ENCODE measurements around the gene BCL11B. TPM values are rescaled to one million over a fixed set of nuclear protein-coding genes. Genes with fewer than 3 reads are reported as not detected.
A peak's percentile ranks its signal among the peaks of the same experiment; 100 is the strongest.

Gene BCL11B
- 0.08 TPM for total RNA-seq
- long read RNA-seq = 0 reads

DNA sequence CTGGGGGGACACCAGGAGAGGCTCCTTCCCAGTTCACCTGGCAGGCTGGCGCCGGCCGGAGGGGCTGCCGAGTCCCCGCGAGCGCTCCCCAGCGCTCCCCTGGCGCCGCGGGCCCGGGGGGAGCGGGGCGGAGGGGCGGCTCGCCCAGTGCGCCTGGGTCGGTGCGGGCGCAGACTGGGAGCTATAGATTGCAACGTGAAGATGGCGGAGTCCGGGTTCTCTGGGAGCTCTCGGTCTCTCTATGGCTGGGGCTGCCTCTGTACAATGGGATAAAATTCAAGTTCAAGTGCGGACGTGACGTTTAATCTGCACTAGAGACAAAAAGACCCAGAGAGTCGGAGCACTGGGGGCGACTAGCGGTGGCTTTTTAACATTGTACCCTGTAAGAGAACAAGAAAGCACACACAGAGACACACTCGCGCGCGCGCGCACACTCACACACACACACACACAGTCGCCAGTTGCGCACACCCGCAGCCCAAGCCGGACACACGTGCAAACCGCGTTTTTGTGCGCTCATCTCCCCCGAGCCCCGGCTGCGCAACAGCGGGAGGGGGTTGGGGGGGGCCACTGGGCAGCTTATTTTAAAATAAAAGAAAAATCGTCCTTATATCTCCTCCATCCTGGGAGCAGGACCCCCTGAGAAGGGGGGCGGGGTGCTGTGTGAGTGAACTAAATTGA lies at the start of gene BCL11B:
Gene BCL11B, minus strand, starts transcription at position 247 of the 681 bp plus-strand sequence. CDS start 979 bp downstream, outside the sequence.
- intact Hi-C loops (cut with DNase I) = no loop called here
- DNase-seq (peak; percentile 59), ATAC-seq (ENCODE audit: poor library complexity) (peak; percentile 55)

DNA sequence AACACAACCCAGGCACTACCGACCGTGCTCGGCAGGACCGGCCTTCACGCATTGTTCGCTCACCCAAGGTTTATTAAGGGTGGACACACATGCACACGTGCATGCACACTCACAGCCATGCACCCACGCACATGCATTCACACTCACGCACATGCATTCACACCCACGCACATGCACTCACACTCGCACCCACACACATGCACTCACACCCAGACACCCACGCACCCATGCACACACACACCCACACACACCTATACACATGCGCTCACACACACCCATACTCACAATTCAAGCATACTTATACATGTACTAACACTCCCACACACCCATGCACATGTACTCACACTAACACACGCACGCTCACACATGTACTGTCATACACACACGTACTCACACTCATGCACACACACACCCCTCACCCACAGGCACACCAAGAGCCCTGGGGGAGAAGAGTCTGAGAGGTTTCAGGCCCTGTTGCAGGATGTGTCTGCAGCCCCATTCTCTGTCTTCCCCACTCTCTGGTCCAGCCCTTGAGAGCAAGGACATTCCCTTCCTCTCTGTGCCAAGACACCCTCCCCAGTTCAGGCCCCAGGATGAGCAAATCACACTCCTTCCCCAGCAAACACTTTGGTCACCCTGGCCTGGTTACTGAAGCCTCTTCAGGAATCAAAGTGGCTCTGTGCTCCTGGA lies 49.4 kb upstream of the BCL11B start:
- DNase-seq (no peak), ATAC-seq (ENCODE audit: poor library complexity) (no peak)
- intact Hi-C loops (cut with DNase I) = no loop called here

DNA sequence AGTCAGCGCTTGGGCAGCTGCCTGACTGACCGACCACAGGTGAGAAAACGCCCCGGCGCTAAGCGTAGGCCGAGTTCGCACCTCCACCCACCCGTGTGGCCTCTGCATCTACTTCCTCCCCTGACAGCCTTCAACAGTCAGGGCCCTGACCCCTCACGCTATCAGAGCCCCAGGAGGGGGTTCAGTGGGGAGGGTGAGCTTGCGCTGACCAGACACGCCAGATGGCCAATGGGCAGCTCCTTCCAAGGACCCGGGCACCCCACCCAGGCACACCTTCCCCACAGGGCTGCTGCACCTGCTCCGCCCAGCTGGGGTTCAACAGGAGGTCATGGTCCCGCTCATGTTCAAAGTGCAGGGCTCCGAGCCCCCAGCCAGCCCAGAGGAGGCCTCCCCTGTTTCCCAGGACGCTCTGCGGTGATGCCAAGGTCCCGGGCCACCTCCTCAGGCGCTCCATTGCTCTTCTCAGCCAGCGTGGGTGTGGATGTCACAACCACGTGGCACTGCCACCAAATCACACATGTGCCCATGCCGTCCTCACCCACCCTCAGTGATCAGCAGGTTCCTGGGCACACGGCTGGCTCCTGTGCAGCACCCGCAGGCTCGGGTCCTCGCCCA lies 48.7 kb upstream of the BCL11B start:
- no peak for DNase-seq
- ATAC-seq (ENCODE audit: poor library complexity) = no peak
- intact Hi-C loops (cut with DNase I) = no loop called here

DNA sequence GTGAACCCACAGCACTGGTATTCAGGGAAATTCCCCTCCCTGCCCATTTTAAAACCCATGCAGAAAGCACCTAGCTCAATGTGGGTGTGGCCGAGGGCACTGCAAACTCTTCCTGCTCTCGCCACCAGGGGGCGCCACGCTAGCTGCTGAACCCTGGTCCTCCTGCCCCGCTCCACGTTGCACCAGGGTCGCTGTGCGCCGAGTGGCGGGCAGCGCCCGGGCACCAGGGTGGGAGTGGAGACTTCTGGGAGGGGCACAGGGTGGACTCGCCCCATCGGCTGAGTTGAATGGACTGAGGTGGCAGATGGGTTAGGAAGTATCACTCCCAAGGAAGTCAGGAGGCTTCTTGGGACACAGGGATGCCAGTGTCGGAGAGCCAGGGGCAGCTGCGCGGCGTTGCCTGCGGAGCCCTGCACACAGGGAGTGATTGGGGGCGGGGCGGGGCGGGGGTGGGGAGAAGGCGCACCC lies 48.1 kb upstream of the BCL11B start:
- ATAC-seq (ENCODE audit: poor library complexity) = peak; percentile 64
- peak; percentile 60 for DNase-seq
- intact Hi-C loops (cut with DNase I) = no loop called here

DNA sequence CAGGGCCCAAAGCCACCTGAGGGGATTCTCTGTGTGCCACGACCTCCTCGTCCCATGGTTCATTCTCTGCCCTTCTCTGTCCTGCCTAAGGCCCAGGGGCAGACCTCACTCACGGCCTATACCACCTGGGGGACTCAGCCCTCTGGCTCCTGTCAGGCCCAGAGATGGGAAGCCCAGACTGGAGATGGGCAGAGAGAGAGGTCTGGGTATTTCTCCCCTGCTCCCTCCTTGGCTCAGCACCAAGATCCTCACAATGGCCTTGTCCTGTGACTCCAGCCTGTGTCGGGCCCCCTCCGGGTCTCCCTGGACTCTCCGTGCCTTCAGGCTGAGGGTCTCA lies 46.9 kb upstream of the BCL11B start:
- ATAC-seq (ENCODE audit: poor library complexity) (no peak), DNase-seq (no peak)
- intact Hi-C loops (cut with DNase I) = no loop called here

DNA sequence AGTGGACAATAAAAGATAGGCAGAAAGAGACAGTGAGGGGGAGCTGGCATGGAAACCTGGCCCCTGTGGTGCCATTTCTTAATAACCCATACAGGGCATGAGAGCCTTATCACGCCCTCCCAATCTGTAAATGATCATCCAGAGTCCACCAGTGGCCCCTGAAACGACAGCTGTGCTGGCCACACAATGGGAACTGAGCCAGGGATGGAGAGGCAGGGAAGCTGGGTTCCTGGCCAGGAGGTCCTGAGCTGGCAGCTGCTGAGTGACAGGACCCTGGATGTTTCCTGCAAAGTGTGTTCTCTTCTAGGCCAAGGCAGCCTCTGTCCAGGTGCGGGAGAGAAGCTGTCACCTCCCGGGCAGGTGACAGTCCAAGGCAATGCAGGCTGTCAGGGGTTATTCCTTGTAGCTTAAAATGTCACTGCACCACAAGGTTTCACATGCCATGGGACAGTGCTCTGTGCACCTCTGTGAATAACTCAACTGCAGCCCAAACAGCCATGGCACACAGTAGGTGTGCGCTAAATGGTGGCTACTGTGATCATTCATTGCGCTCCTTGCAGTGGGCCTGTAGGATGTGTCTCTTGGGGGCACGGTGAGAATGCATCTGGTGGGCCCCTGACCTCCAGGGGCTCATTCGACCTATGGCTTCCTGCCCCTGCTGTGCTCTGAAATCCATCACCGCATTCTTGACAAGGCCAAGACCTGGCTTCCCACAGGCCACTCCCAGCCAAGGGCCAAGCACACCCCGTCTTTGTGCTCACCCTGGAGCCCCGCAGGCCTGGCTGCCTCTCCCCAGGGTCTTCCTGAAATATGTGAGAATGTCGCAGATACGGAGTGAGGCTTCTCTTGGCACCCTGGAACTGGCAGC lies 46.3 kb upstream of the BCL11B start:
- DNase-seq = no peak
- no peak for ATAC-seq (ENCODE audit: poor library complexity)
- intact Hi-C loops (cut with DNase I) = no loop called here

DNA sequence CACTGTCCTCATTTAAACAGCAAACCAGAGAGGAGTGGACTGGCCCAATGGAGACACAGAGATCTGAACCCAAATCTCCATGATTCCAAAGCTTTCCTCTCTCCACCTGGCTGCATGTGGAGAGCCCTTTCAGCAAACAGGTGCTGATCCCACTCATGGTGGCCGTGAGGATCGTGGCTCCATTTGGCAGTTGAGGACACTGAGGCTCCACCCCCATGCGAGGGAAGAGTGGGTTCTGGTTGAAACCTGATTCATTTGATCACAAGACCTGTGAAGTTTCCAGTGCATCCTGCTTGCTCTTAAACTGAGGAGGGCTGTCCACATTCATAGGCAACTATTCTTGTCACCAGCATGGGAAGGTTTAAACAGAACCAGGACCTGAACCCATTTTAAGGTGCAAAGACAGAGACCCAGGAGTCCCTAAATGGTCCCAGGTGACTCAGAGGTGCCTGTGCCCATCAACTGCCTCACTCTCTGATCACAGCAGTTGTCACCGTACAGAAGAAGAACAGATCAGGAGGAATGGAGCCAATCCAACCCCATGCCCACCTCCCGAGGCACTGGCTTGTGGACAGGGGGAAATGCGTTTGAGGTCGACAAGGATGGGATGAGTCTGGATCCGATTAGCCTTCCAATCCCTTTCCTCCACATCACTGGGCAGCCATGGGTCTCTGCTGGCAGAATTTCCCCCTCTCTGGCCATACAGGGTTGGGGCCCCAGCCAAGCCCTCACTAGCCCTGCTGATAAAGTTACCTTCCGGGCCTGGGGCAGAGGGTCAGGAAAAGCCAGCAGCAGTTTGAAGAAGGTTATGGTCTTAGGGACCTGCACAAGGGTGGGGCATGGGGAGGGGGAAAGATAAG lies 45.5 kb upstream of the BCL11B start:
- intact Hi-C loops (cut with DNase I) = no loop called here
- ATAC-seq (ENCODE audit: poor library complexity) (no peak), DNase-seq (no peak)

DNA sequence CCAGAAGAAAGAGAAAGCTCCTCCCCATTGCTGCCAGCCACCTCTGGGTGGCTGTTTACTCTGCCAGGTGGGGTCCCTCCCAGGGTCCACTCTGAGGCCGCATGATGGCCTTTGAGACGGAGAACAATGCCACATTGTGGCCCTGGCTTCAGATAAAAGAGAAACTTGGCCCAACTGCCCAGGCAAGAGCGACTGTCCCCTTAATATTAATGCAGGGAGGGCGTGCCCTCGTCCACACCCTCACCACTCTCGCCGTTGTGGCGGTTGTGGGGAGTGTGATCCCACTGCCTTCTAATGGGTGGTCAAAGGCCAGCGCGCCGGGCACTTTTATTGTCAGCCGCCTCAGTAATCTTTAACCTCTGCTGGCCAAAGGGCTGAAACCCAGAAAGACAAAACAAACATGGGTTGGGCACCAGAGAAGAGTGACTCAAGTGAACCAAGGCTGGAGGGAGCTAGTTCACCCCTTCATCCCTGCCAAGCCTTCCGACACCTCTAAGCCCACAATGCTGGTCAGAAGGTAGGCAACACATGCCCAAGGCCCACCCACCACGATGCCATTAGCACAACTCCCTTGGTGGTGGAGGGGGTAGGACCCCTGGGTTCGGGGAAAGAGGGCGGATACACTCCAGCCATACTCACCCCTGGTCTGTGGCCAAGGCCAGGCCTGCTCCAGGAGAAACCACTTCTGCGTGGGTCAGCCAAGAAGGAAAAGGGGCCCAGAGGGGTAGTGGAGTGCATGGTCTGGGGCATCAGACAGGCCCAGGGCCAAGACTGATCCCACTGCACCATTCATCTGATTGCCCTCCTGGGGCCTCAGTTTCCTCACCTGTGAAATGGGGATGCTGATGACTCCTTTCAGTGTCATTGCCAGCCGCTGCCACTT lies 44.5 kb upstream of the BCL11B start:
- no peak for ATAC-seq (ENCODE audit: poor library complexity)
- DNase-seq = no peak

DNA sequence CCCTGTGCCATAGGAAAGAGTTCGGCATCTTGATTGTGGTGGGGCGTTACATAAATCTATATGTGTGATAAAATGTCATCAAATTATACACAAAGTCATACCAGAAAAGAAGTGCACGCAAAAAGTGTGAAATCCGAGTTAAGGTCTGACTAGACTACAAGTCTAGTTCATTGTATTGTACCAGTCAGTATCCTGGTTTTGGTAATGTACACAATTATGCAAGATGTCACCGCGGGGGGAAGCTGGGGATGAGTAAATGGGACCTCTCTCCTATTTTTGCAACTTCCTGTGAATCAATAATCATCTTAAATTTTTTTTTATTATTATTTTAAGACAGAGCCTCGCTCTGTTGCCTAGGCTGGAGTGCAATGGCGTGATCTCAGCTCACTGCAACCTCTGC lies 43.2 kb upstream of the BCL11B start:
- intact Hi-C loops (cut with DNase I) = no loop called here

More for the DNA sequence above, 44.5 kb upstream of the BCL11B start:
- intact Hi-C loops (cut with DNase I) = no loop called here

DNA sequence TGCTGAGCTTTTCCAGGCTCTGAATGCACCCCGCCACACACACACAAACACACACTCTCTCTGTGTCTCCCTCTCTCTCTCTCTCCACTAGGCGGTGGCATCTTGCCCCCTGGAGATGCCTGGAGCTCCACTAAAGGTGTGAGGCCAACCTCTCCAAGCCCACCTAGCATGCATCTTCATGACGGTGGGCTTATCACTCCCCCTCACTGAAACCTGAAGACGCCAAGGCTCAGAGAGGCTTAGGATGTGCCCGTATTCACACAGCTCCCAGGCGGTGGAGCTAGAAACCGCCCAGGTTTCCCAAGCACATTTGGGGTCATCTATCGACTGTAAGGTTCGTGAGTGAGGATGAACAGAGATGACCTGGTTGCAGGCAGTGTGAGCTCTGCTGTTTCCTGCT lies 42.6 kb upstream of the BCL11B start:
- DNase-seq (no peak), ATAC-seq (ENCODE audit: poor library complexity) (no peak)
- intact Hi-C loops (cut with DNase I) = no loop called here

More for the DNA sequence above, 43.2 kb upstream of the BCL11B start:
- DNase-seq (no peak), ATAC-seq (ENCODE audit: poor library complexity) (no peak)

DNA sequence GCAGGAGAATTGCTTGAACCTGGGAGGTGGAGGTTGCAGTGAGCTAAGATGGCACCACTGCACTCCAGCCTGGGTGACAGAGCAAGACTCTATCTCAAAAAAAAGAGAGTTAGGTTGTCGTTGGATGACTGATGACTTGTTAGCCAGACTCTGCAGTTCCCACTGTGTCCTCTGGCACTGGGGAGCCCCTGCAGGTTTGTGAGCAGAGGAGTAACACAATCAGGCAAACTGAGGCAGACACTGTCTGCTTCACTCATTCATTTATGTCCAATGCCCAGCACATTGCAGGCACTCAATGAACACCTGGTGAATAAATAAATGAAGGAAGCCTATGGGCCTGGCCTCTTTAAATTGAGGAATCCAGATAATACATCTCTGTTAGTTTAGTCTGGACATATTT lies 41.2 kb upstream of the BCL11B start:
- DNase-seq = no peak
- intact Hi-C loops (cut with DNase I) = no loop called here
- ATAC-seq (ENCODE audit: poor library complexity) = no peak

DNA sequence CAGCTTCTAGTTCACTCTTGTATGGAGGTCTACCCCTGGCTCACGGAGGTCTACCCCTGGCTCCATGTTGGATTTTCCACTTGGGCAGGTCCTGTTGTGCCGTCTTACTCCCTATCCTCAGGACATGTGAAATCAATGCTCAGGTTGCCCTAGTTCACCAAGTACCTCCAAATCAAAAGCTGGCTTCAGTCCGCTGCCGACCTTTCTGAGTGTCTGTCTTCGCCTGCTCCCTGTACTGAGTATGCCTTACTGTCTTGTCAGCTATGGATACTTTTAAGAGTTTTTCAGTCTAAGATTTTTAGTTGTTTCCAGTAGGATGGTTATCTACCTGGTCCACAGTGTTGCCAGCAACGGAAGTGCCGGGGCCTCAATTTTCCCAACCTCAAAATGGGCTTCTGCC lies 40.1 kb upstream of the BCL11B start:
- intact Hi-C loops (cut with DNase I) = no loop called here
- no peak for DNase-seq
- ATAC-seq (ENCODE audit: poor library complexity) = no peak

DNA sequence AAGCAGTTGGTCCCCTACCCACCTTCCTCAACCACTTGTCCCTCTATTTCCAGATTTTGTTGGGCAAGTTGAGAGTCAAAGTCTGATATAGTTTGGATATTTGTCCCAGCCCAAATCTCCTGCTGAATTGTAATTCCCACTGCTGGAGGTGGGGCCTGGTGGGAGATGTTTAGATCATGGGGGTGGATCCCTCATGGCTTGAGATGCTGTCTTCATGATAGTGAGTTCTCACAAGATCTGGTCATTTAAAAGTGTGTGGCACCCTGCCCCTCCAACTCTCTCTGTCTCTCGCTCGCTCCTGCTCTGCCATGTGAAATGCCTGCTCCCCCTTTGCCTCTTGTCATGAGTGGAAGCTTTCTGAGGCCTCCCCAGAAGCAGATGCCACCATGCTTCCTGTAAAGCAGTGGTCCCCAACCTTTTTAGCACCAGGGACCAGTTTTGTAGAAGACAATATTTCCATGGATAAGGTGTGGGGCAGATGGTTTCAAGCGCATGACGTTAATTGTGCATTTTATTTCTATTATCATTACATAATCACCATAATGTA lies 37.3 kb upstream of the BCL11B start:
- intact Hi-C loops (cut with DNase I) = no loop called here
- DNase-seq (no peak), ATAC-seq (ENCODE audit: poor library complexity) (no peak)

DNA sequence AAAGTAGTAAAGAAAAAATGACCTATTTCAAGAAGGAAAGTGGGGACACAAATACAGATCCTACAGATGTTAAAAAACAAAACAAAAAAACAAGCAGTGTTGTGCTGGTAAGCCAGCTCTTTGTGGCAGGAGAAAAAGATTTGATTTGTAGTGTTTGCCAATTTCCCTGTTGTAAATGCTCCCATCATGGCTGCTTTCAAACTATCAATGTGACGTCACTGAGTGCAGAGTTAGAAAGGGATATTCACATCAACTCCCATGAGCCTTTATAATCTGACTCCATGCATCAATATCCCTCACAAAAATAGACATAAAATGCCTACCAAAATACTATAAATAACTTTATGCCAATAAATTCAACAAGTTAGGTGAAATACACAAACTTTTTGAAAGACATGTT lies 32.2 kb upstream of the BCL11B start:
- ATAC-seq (ENCODE audit: poor library complexity) = no peak
- intact Hi-C loops (cut with DNase I) = no loop called here
- no peak for DNase-seq

DNA sequence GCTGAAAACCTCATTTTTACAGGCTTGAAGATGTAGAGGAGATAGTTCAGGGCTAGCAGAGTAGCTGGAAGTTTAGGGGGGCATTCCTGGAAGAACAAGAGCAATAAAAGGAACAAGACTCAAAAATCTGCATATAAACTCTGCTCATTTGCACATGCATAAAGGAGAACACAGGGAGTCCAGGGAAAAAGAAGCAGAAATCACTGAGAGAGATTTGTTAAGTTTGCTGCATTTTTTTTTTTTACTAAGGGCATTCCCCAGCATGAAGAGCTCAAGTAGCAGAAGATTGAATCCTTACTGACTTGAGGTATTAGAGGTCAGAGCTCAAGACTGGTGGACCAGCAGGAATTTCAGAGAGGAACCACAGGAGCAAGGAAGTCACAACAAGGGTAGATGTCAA lies 28.2 kb upstream of the BCL11B start:
- intact Hi-C loops (cut with DNase I) = no loop called here

DNA sequence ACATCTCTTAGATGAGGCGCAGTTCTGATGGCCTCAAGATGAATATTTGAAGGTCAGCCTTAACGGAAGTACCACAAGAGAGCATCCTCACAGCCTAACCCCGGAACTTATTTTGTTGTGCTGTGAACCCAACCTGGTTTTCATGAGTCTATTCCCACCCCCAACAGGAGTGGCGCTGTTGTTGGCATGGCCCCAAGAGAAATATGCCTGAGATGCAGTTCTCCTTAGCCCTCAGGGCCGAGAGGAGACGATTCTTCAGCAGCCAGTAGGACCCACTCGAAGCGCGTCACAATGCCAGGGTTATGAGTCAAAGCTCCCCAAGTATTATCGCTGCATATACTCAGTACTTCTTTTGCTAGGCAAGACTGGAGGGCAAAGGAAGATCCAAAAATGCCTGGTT lies 24.5 kb upstream of the BCL11B start:
- ATAC-seq (ENCODE audit: poor library complexity) (no peak), DNase-seq (no peak)
- intact Hi-C loops (cut with DNase I) = no loop called here

More for the DNA sequence above, 28.2 kb upstream of the BCL11B start:
- ATAC-seq (ENCODE audit: poor library complexity) (no peak), DNase-seq (no peak)
